ENCODE data around the gene MAFG.

DNA sequence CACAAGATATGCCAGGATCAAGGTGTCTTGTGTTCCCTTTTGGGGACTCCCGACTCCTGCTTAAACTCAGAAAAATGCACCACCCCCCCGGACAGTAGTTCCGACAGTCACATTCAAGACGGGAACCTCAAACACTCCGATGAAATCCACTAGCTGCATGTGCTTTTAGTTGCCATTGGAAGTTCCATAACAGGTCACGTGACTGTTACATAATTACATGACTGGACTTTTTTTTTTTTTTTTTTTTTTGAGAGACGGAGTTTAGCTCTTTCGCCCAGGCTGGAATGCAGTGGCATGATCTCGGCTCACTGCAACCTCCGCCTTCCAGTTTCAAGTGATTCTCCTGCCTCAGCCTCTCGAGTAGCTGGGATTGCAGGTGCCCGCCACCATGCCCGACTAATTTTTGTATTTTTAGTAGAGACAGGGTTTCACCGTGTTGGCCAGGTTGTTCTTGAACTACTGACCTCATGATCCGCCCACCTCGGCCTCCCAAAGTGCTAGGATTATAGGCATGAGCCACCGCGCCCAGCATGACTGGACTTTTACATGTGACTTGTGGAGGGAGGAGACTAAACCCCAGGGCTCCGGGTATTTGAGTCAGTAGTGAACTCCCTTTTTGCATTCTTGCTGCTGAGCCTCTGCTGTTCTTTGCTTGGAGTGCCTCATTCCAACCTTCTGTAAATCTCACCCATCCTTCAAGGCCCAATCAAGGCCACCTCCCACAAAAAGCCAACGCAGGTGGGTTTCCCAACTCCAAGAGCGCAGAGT is 11.1 kb downstream of the MAFG start:
- TF ChIP-seq, protein P1, sequence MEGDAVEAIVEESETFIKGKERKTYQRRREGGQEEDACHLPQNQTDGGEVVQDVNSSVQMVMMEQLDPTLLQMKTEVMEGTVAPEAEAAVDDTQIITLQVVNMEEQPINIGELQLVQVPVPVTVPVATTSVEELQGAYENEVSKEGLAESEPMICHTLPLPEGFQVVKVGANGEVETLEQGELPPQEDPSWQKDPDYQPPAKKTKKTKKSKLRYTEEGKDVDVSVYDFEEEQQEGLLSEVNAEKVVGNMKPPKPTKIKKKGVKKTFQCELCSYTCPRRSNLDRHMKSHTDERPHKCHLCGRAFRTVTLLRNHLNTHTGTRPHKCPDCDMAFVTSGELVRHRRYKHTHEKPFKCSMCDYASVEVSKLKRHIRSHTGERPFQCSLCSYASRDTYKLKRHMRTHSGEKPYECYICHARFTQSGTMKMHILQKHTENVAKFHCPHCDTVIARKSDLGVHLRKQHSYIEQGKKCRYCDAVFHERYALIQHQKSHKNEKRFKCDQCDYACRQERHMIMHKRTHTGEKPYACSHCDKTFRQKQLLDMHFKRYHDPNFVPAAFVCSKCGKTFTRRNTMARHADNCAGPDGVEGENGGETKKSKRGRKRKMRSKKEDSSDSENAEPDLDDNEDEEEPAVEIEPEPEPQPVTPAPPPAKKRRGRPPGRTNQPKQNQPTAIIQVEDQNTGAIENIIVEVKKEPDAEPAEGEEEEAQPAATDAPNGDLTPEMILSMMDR (IDR thresholded peaks at IDR 0.05), result no peak
- TF ChIP-seq POLR2A (IDR thresholded peaks at IDR 0.05), result no peak
